ENCODE measurements around the gene C20orf204. TPM values are rescaled to one million over a fixed set of nuclear protein-coding genes. Genes with fewer than 3 reads are reported as not detected.

C20orf204 gene
- total RNA-seq, 1 experiment from 2014 or later = 0.87 TPM

DNA sequence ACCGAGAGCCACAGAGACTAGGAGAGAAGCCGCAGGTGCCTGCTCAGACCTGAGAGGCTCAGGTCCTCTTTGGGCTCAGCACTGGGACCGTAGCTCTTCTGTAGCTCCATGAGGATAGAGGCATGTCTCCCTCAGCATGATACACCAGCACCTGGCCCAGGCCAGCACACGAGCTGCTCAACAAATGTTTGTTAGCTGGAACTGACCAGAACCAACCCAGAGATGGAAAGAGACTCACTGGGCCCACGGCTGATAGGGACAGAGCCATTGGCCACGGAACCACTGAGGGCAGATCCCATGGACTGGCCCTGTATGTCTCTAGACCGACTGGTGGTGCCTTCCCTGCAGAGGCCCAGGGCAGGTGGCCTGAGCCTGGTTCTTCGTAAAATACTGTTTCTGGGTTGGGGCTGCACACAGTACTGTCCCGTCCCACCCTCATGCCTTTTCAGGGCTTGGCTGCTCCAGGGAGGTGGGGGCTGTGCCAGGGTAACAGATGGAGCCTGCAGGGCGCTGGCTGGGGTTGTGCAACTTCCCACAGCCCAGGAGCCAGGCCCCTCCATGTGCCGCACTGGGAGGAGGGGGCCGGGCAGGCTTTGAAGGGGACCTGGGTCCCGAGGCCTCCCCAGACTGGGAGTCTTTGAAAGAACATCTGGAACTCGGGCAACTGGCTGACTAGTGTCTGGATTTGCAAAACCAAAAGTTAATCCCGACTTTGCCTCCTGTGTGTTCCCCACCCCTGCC is 5.2 kb downstream of the C20orf204 start:
- DNase-seq (ENCODE audit: extremely low read depth, low read depth) = no peak

DNA sequence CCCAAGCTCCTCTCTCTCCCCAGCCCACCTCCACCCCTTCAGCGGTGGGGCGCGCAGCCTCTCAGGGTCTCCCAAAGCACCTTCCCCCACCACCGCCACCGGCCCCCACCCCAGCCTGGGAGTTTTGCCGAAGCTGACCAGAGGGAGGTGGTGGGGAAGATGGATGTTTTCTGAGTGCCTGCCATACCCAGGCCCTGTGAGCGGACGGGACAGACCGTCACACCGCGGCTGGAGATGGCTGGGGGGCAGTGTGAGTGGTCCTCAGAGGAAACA is 5.7 kb downstream of the C20orf204 start:
- DNase-seq (ENCODE audit: extremely low read depth, low read depth) = no peak

DNA sequence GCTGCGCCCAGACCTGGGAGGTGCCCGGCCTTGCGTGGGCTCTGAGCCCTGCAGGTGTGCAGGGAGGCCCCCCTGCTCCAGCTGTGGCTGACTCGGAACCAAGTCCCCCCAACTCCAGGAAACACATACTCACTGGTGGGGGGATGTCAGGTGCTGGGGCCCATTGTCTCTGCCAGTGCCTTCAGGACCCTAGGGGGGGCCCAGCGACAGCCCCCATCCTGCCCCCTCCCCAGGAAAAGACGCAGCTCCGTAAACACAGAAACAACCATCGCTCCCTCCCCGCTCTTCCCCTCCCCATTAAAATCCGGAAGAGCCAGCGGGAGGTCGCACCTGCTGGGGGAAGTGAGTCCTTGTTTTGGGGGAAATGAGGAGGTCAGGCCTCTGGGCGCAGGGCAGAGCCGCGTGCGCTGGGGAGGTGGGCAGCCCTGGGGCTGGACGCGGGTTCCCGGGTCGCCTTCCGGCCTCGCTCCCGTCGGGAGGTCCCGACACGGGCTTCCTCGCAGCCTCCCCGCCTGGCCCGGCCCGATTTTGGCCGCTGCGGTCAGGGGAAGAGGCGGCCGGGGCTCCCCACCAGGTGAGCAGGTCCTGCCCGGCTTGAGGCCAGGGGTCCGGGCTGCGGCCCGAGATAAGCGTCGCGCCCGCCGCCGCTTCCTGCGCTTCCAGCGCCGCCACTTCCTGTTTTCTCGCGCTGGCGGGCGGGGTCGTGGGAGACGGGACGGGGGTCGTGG is 6.2 kb downstream of the C20orf204 start:
- DNase-seq (ENCODE audit: extremely low read depth, low read depth) = no peak

DNA sequence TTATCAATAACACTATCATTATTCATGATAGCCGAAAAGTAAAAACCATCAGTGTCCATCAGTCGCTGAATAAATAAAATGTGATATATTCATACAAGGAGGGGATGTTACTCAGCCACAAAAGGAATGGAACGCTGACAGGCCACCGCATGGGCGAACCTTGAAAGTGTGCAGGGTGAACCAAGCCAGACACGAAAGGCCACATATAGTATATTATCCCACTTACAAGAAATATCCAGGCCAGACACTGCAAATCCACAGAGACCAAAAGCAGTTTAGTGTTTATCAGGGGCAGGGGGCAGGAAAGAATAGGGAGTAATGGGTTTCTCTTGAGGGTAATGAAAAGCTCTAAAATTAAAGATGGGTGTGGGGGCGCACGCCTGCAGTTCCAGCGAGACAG is 7.8 kb downstream of the C20orf204 start:
- DNase-seq (ENCODE audit: extremely low read depth, low read depth) = no peak

DNA sequence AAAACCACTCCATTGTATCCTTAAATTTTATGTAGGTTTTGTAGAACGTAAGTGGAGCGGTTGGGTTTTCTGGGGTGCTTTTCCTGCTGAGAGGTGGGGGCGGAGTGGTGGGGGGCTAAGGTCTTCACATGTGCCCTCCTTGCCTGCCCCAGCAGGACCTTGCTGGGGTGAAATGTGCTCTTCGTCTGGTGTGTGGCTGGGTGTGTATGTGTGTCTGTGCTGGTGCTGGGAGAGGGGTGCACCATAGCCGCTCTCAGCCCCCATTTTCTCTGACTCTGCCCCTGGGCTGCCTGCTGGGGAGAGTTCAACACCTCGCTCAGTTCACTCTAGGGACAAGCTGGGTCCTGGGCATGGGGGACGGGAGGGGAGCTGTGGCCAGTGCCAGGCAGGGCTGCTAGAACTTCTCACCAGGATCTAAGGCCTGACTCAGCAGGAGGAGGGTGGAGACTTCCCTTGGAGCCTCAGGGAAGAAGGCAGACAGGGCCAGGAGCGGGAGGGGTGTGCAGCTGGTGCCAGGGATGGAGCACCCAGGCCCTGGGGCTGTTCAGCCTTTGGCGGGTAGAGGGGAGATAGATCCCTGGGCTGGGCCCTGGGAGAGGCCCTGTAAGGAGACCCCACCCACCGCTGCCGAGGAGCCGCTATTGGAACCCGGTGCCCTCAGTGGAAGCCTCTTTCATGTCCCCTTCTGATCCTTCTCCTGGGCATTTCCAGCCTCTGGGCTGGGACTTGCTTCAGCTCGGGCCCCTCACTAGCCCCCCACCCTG is 8.7 kb downstream of the C20orf204 start:
- DNase-seq (ENCODE audit: extremely low read depth, low read depth) = peak; percentile 74

DNA sequence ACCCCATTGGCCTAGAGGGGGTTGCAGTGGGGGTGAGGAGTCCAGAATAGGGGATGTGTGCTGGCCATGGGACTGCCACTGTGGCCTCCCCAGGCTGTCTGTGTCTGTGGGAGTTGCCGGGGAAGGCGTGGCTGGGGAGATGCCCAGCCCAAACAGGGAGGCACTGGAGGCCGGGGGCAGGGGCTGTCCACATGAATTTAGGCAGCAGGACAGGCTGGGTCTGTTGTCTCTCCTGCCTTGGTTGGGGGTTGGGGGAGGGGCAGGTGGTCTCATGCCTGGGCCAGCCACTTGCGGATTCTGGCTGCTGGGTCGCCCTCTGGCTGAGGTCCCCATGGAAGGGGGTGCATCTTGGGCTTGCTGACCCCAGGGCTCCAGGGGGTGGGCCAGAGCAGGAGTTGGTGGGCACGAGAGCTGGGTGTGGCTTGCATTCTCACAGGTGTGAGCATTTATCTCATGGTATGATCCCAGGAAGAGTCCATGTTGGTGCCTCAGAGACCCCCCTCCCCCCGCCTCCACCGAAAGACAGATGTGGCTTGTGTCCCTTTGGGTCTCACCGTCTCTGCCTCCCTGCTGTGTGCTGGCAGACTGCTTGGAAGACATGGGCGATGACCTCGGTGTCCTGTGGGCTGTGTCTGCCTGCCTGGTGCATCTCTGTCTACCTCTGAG is 9.5 kb downstream of the C20orf204 start:
- no peak for DNase-seq (ENCODE audit: extremely low read depth, low read depth)

DNA sequence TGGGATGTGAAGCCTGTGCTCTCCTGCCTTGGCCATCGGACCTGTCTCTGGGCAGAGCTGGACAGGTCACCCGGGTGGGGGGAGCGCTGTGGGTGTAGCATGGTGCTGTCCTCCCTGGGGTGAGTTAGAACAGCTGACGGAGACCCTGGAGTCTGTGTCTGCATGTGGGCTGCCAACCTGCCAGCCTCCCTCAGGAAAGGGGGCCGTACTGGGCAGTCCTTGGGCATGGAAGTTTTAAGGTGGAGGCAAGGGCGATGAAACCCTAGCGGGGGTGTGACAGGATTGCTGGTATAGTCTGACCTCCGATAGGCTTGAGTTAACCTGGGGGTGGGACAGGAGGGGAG is 11.0 kb downstream of the C20orf204 start:
- no peak for DNase-seq (ENCODE audit: extremely low read depth, low read depth)

DNA sequence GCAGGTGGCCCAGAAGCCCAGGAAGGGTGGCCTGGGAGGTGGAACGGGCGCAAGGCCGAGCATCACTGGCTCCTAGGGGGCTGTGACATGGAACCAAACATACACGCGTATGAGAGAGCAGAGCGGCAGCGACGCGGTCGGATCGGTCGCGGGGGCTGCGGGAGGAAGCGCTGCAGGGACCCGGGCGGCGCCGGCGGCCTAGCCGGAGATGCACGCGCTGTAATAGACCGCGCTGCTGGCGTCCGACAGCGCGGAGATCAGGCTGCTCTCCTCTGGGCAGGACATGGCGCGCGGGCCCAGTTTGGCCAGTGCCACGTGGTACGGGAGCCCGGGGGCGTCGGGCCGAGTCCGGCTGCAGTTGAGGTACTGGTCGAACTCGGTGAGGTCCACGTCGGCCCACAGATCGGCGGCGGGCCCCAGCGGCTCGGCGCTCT is 12.0 kb downstream of the C20orf204 start:
- DNase-seq (ENCODE audit: extremely low read depth, low read depth) = no peak

DNA sequence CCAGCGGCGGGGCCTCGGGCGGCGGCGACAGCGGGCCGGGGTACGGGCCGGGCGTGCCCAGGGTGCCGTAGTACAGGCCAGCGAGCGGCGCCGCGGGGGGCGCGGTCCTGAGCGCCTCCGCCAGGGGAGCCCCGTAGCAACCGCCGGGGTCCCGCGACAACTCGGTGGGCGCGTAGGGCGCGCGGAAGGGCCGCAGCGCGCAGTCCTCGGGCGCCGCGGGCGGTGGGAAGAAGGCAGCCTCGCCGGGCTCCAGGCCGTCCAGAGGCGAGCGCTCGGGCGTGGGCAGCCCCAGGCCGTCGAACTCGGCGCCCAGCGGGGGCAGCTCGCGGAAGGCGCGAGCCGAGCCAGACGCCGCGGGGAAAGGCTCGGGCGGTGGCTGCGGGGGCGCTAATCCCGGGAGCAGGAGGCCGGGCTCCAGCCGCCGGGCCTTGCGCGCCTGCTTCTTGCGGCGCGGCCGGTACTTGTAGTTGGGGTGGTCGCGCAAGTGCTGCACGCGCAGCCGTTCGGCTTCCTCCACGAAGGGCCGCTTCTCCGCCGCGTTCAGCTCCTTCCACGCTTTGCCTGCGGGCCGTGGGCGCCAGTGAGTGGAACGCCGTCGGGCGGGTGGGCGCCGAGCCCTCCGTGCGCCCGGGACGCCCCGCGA is 12.5 kb downstream of the C20orf204 start:
- no peak for DNase-seq (ENCODE audit: extremely low read depth, low read depth)

DNA sequence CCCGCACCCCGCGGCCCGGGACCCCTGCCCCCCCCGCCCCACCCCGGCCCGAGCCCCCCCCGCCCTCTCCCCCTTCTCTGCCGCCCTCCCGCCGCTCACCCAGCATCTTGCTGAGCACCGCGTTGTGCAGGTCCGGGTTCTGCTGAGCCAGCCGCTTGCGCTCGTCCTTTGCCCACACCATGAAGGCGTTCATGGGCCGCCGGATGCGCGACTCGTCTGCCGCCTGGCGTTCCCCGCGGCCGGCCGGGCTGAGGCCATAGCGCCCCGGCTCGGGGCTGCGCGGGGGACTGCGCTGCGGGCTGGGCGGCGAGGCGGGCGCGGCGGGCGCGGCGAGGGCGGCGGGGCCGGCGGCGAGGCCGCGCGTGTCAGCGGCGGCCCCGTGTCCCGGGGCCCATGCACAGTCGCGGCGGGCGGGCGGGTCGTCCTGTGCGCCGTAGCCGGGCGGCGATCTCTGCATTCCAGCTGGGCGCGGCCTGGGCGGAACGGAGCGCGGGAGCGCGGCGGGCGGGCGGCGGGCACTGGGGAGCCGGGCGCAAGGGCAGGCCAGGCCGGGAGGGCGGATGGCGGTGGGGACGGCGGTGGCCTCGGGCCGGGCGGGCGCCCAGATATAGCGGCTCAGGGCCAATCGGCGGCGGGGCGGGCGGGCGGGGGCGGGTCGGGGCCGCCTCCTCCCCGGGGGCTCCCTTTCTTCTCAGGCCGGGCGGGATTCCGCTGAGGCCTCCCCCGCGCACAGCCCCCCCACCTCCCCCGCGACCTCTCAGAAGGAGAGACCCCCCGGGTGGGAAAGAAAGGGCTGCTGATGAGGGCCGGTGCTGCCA is 13.3 kb downstream of the C20orf204 start, which contains the start of gene SOX18:
SOX18 (minus strand) TSS at position 580 of the 818 bp plus-strand sequence; CDS start at position 457, 123 bp downstream.
- no peak for DNase-seq (ENCODE audit: extremely low read depth, low read depth)

DNA sequence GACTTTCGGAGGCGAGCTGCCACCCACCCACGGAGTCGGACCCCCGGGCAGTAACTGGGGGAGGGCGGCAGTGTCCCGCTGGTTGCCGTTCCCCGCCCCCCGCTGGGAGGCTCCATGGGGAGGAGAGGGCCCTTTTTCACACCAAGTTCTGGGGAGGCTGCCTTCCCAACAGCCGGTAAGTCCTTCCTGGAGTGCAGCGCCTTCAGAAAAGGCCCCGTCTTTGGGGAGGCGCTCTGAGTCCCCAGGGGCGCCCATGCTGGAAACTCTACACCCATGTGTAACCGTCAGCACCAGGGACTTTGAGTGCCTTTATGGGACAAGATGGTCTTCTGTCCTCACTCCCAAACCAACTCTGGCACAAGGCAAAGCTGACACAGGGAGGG is 13.9 kb downstream of the C20orf204 start:
- no peak for DNase-seq (ENCODE audit: extremely low read depth, low read depth)

DNA sequence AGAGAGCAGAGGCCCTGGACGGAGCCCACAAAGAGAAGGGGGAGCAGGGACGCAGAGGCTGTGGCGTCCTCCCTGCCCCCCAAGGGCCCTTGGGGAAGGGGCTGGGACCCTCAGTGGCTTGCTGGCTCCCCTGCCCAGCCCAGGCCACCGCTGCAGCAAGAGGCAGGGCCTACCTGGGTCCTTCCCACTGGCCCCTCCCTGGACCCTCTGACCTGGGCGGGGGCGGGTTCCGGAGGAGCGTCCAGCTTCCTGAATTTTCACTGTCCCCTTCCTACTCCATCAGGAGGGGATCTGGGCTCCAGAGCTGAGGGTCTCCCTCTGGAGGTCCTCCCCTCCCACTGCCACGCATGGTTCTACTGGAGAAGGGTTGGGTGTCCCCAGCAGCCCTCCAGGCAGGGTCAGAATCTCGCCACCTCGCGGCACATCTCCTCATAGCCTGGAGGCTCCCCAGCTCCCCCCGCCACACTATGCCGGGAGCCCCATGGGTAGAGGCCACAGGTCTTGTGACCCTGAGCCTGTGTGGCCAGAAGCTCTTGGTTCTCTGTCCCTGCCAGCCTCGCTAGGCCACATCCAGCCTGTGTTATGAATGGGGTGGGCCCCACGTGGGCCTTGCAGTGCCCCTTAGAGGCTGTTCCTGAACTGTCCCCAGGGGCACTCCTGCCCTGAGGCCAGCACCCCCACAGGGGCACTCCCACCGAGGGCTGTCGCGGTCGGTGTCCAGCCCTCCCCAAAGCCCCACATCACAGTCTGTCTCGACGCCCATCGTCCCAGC is 14.5 kb downstream of the C20orf204 start:
- DNase-seq (ENCODE audit: extremely low read depth, low read depth) = no peak

DNA sequence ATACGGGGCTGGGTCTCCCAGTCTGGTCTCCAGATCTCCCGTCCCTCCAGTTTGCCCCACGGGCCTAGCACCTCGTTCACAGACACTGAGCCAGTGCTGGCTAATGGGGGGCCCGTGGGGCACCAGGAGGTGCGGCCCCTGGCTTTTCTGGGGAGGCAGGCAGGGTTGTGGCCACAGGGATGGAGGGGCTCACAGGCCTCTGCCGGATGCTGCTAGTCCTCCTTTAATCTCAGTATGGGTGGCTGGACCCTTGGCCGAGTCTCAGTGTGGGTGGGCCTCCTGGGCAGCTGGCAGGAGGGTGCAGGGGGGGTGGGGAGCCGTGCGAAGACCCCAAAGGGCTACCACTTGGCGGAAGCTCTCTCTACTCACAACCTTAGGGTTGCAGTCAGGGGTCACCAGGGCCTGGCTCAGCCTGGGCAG is 15.1 kb downstream of the C20orf204 start:
- no peak for DNase-seq (ENCODE audit: extremely low read depth, low read depth)

DNA sequence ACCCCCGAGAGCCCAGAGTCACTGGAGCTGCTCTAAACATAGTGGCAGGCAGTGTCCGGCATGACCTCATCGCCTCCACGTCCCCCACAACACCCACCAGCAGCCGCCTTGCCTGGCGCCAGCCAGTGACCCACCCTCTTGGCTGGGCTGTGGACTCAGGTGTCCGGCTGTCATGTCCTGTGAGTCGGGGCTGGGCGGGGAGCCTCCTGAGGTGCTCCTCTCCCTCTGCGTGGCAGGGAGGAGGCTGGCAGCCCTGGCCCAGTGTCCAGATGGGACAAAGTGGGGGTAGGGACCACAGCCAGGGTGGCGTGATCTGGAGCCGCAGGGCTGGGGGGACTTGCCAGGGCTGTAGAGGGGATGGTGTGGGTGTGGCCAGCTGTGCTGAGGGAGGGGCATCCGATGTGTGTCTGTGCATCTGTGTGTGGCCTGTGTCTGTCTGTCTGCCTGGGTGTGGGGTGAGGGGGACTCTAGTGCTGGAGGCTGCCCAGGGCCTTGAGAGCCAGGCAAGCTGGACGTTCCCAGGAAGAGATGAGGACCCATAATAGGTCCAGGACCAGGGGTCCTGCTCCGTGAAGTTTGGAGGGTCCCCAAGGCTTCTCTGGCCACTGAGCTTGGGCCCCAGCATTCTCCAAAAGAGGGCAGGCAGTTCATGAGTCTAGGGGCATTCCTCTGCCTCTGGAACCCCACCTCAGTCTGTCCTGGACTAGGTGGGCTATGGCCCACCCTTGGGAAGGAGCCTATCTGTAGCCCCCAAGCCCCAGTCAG is 15.8 kb downstream of the C20orf204 start:
- DNase-seq (ENCODE audit: extremely low read depth, low read depth) = no peak

DNA sequence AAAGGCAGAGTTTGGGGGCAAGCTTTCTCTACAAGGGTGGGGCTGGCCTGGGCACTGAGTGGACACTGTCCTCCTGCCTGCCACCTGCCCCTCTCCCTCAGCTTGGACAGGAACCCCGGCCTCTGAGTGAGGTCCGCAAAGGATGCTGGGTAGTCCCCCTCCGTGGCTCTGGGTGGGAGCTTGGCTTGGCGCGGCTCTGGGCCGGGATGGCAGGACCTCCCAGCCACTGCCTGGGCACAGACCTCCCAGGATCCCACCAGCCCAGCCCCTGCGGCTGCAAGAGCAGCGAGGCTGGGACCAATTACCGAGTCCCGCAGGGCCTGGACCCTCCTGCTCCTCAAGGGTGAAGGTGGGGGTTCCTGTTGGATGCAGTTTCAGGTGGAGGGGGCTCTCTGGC is 16.3 kb downstream of the C20orf204 start:
- DNase-seq (ENCODE audit: extremely low read depth, low read depth) = no peak

DNA sequence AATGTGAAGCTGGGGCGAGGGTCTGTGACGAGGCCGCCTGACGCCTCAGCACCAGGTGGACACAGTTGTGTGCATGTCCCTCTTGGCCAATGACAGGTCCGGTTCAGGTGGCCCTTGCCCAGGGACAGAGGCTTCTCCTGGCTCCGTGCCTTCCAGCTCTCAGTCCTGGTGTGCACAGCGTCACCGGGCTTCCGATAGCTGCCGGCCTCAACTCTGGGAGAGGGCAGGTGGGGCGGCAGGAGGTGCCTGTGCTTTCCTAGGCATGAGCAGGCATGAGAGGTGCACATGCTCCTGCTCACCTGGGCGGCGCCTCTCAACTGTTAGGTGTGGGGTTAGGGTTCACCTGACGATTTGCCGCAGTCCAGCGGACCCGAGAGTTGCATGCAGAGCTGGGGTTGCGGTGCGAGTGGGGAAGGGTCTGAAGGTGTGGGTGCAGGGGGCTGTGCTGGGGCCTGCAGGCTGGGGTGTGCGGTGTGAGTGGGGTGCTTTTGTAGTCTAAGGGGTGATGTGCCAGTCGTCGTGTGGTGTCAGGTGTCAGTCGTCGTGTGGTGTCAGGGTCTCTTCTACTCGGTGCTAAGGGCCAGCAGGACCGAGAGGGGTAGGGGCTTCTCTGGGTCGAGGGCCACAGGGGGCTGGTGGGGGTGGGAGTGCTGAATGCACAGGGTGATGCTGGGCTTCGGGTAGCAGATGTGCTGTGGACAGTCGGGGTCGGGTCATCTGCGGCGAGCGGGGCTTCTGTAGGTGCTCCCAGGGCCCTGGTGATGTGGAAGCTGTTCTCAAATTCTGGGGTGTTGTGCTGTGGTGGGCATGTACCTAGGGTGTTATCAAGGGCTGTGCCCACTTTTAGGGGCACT is 17.2 kb downstream of the C20orf204 start:
- no peak for DNase-seq (ENCODE audit: extremely low read depth, low read depth)

Measured in NCI-H460 (cell line).